Fibroblast of skin of back (primary cell): ENCODE data around the gene EPHA1.

Source experiments
- DNase-seq: peaks from one replicate; pipeline ENCODE4 v3.0.0-alpha.2; 2013

EPHA1 gene

DNA sequence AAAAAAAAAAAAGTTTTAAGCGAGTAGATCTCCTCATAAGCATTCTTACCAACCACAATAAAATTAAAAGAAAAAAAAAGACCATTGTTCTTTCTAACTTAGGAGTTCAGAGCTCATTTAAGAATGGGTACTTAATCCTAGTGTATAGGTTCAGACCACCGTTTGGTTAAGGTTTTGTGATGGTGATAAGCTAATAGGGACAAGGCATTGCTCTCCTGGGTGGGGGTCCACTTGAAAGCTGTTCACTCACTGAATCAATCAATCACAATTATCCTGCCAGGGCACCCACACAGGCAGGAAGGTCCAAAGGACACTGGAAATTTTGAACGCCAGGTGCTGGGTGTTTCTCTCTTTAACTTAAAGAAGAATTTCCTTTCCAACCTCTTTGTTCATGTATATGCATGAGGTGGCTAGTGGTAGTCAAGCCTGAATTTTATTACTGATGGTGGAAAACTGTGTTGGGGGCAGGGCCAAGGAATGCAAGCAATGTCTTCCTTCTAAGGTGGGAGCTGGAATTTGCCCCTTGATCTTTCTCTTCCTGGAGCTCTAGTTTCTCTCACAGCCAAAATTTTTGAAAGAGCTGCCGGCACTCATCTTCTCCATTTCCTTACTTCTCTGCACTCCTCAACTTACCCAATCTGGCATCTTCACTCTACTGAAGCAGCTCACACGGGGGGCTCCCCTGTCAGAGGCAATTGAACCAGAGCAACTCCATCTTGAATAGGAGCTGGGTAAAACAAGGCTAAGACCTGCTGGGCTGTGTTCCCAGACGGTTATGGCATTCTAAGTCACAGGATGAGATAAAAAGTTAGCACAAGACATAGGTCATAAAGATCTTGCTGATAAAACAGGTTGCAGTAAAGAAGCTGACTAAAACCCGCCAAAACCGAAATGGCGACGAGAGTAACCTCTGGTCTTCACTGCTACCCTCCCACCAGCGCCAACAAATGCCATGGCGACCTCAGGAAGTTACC, 38.7 kb downstream of the EPHA1 start:
- DNase-seq: no peak

GRCh38 chr7:143368387-143368786, 40.3 kb downstream of the EPHA1 start:
- DNase-seq: no peak

GRCh38 chr7:143367972-143368371, 40.7 kb downstream of the EPHA1 start:
- DNase-seq: no peak

- no peak for DNase-seq
Measured at GRCh38 chr7:143363016-143363937, 45.4 kb downstream of the EPHA1 start.

DNA sequence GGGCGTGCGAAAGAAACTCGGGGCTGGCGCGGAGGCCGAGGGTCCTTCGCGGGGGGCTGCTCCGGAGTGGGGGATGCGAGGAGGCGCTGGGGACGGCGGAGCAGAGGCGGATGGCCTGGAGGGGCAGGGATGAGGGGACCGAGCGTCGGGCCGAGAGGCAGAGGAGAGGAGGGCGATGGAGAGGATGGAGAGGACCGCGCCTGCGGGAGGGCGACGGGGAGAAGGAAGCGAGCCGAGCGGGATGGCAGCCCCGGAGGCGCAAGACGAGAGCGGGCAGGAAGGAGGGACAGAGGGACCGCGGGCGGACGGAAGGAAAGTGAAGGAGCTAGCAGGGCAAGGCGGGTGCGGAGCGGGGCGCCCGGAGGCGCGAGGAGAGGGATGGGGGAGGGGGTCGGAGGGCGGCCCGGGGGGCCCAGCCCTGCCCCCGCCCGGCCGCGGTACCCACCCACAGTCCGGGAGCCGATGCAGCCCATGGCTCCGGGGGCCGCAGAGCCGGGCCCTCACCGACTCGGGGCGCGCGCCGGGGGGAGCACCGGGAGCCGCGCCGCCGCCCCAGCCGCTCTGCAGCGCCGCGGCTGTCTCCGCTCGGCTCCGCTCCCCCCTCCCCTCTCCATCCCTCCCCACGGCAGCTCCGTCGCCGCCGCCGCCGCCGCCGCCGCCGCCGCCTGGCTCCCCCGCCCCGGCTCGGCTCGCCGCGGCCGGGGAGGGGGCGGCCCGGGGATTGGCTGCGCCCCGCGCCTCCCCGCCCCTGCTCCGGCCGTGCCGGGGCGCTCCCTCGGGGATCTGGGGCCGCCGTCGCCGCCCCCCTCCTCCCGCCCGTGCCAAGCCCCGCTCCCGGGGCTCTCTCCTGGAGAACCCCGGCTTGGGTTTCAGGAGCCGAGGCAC, 46.3 kb downstream of the EPHA1 start, which contains the start of gene FAM131B:
FAM131B (minus strand) TSS at position 583 of the 885 bp plus-strand sequence; CDS start at position 473, 110 bp downstream.
- peak; percentile 27 for DNase-seq

- no peak for DNase-seq
Measured at GRCh38 chr7:143361552-143362130, 47.0 kb downstream of the EPHA1 start.

DNA sequence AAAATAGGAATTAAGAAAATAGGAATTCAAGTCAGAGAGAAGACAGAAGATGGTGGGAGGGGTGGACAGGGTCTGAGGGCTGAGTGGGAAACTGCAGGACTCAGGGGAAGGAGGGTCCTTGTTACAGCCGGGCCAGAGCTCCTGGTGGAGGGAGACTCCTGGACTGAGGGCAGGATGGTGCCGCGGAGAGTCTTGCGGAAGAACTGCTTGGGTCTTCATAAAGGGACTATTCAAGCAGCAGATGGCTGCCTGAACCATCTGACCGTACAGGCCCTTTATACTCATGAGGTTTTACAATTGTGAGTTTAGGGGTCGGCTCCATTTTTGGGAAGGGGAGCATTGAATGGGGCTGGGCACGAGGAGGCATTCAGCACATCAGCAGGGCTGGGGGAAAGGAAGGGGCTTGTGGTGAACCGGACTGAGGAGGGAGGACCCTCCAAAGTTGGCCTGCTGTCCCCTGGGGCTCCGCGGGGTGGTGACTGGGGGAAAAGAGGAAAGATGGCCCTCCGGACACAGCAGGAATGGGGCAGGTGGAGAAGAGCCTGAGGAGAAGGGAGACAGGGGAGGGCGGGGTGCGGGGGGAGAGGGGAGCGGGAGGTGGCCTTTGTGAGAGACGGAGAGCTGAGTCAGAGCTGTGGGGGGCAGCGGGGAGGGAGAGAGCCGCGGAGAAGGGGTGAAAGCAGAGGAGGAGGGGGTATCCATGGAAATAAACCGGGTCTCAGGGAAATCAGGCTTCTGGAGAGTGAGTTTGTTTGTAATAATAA, 47.7 kb downstream of the EPHA1 start:
- DNase-seq: no peak

DNA sequence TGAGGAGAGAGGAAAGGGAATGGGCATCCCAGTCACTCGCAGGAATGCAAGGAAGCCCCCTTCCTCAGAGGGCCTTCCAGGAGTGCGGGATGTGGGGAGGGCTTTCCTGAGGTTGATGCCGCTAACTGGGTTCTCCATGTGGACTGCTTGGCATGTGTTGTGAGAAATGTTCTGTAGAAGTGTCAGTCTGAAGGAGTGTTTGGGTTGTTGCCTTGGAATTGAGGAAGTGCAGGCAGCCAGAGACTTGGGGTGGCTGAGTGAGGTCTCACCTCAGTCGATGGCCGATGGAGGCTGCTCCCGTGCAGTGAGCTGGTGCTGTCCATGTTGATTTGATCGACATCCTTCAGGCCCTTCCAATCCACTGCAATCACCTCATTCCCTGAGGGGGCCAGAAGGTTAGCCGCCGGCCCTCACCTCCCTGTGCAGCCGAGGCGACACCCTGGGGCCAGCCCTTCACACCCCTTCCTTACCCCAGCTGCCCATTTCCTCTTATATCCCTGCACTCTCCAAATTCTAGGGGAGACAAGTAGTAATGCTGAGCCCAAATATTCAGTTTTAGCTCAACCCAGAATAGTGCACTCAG, 48.8 kb downstream of the EPHA1 start:
- no peak for DNase-seq

DNA sequence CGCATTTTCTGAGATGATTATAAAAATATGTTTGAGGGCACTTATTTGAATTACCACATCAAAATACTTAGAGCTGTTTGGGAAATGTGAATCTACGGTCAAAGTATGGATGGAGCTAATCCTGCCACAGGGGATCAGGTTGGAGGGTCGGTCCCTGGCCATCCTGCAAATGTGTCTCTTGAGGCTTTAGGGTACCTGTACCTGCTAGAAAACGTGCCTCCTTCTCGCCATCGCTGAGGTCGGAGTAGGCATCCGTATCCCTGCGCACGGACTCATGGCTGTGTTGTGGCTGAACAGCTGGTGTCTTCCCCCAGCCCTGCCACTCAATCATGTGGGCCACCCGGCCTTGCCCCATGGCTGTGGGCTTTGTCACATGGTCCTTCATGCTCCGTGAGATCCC, 50.0 kb downstream of the EPHA1 start:
- no peak for DNase-seq

DNA sequence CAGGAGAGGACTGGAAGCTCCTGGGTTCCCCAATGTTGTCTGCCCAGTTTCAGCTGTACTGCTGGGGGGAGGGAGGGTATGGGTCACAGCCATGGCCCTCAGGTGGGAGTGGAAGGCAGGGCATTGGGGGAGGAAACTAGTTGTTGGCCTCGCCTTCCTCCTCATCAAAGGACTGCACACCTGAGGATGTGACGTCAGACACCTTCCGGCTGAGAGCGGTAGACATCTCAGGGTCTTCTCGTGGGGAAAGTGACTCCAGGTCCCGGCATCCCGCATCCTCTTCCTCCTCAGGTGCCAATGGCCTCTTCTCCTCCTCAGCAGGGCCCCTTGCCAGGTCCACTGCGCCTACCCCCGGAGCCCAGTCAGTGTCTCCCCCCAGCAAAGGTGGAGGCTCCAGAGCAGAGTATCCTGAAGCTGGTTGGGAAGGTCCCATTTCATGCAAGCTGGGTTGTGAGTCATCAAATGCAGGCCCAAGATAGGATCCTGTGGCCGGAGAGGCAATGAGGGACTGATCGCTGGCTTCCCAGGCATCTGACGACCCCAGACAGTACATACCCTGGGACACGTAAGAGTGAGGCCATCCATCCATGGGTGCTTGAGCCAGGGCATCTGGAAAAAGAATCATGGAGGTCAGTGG, 52.1 kb downstream of the EPHA1 start:
- no peak for DNase-seq

DNA sequence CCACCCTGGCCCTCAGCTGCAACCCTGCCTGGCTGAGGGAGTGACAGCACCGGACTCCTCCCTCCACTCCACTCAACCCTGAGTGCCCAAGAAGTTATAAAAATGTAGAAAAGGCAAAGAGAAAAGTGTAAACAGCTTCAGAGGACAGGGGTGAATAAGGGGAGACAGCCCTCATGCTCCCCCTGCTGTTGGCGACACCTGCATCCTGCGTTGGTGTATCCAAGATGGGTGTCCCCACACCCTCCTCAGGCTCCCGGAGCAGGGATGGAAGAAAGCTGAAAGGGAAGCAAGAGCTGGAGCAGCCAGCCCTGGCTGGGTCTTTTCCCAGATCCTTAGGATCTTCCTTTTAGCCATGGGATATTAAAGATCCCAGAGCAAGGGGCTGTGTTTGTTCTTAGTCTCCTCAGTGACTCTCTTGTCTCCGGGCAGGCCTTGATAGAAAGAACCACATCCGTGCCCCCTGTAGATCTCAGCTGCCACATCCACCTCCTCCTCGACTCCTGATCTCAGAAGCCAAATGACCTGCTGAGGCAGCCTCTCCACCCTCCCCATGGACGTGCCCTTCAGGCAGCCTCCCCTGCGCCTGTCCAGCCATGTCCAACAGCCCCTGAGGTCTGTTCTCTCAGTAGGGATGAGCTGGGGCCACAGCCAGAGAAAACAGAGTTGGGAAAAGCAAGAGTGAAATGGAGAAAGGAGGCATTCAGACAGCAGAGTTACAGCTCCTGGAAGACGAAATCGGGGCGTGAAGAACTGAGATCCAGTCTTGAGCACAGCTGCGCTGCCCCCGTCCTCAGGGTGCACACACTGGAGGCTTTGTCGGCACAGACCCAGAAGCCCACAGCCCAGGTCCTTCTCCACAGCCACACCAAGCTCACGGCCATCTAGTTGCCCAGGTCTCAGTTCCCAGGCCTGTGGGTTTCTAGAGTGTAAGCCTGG, 52.9 kb downstream of the EPHA1 start:
- no peak for DNase-seq

DNA sequence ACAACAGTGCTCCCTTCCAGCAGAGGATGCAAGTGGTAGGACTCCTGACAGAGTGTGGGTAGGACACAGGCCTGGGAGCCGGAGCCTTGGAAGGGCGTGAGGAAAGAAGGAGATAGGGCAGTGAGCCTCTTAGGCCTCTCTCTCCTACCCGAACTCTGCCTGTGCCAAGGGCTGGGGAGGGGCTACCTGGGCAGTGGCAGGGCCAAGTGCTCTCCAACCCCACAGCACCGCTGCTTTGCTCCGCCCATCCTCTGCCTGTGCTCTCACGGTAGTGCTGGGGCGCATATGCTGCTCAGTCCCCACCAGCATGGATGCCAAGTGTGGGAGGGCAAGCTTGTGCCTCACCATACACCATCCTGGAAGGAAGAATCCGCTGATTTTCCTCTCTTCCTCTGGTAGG, 53.7 kb downstream of the EPHA1 start:
- DNase-seq: no peak

GRCh38 chr7:143354376-143354775, 54.3 kb downstream of the EPHA1 start:
- DNase-seq: no peak

- DNase-seq: no peak
Measured at GRCh38 chr7:143352531-143353002, 56.1 kb downstream of the EPHA1 start.

GRCh38 chr7:143351574-143351973, 57.1 kb downstream of the EPHA1 start:
- no peak for DNase-seq

- no peak for DNase-seq
Measured at GRCh38 chr7:143351060-143351459, 57.6 kb downstream of the EPHA1 start.

DNA sequence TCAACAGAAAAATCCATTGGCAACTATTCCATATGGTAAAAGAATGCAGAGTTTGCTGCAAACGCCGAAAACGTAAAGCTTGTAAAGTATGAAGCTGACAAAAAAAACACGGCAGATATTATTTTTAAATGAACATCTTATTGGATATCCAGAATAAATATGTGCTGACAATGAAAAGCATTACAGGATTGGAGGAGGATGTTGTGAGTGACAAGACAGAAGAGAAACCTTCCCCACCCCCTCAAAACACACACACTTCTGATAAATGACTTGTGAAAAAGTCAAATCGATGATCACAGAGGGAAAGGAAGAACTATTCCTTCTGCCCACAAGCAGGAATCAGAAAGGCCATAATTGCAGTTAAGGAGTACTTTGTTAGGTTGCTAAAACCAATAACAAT, 60.7 kb downstream of the EPHA1 start:
- no peak for DNase-seq

- DNase-seq: no peak
Measured at GRCh38 chr7:143346018-143346417, 62.6 kb downstream of the EPHA1 start.

- peak; percentile 19 for DNase-seq
Measured at GRCh38 chr7:143345428-143345900, 63.2 kb downstream of the EPHA1 start.
